Vein endothelial cell (primary cell): Measurements from ENCODE around the gene ATG9B. TPM values are rescaled to one million over a fixed set of nuclear protein-coding genes. Genes with fewer than 3 reads are reported as not detected.

Source experiments
- total RNA-seq: library from RNA; depleted of rRNA; stranded (reverse); fragments of >200 nt; gene quantifications from 2 replicates; pipeline ENCODE4 v1.2.3, GENCODE V29; 2012

The ATG9B gene, protein sequence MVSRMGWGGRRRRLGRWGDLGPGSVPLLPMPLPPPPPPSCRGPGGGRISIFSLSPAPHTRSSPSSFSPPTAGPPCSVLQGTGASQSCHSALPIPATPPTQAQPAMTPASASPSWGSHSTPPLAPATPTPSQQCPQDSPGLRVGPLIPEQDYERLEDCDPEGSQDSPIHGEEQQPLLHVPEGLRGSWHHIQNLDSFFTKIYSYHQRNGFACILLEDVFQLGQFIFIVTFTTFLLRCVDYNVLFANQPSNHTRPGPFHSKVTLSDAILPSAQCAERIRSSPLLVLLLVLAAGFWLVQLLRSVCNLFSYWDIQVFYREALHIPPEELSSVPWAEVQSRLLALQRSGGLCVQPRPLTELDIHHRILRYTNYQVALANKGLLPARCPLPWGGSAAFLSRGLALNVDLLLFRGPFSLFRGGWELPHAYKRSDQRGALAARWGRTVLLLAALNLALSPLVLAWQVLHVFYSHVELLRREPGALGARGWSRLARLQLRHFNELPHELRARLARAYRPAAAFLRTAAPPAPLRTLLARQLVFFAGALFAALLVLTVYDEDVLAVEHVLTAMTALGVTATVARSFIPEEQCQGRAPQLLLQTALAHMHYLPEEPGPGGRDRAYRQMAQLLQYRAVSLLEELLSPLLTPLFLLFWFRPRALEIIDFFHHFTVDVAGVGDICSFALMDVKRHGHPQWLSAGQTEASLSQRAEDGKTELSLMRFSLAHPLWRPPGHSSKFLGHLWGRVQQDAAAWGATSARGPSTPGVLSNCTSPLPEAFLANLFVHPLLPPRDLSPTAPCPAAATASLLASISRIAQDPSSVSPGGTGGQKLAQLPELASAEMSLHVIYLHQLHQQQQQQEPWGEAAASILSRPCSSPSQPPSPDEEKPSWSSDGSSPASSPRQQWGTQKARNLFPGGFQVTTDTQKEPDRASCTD
- total RNA-seq, result under 0.01 and 0.10 TPM in 2 replicates

DNA sequence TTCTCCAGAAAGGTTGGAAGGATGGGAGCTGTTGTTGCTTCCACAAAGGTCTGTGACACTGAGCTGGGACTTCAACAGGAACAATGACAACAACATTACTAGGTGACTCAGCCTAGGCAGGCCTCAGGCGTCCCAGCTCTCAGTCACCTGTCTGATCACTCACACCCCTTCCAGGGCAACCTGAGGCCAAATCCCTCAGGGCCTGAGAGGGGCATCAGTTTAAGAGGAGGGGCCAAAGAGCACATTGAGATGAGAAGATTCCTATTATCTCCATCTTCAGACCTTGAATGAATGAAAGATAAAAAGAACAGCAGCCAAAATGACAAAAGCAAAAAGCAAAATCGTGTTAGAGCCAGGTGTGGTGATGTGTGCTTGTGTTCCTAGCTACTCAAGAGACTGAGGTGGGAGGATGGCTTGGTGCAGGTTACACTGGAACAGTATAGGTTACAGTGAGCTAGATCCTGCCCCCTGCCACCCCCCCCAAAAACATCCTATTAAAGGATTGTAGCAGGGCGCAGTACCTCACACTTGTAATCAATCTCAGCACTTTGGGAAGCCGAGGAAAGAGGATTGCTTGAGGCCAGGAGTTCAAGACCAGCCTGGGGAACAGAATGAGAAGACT is at the start of gene ATG9B:
Gene ATG9B (minus strand): TSS at position 60 of the 622 bp plus-strand sequence. CDS start 71 bp downstream, outside the sequence.

DNA sequence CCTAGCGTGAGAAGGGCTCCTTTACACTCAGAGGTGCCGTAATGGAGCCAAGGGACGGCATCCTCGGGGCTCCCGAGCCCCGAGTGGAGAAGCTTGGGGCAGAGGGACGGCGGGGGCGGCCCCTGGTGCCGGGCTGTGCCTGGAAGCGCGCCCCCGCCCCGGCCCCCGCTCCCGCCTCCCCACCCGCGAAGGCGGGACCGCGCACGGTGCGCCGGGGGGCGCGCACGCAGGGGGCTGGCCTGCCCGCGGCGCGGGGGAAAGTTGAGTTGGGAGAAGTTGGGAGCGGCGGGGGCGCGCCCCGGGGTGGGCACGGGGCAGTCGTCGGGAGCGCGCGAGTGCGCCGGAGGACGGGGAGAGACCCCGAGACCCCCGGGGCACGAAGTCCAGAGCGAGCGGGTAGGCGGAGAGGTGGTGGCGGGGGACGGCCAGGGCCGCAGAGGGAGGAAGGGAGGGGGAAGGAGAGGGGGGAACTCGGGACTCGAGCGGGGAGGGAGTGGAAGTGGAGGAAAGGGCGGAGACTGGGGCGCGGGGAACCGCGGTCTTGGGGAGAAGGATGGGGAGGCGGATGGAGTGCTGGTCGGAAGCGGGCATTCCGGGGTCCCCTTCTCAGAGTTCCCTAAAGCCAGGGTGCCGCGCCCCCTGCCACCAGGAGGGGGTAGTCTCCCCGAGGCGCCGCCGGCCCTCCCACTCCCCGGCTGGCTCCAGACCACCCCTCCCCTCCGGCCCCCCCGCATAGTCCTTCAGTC is 35.2 kb upstream of the ATG9B start, which contains the start of gene SLC4A2:
Gene SLC4A2 (plus strand): TSS at position 223 of the 746 bp plus-strand sequence. CDS start 2,399 bp downstream, outside the sequence.

DNA sequence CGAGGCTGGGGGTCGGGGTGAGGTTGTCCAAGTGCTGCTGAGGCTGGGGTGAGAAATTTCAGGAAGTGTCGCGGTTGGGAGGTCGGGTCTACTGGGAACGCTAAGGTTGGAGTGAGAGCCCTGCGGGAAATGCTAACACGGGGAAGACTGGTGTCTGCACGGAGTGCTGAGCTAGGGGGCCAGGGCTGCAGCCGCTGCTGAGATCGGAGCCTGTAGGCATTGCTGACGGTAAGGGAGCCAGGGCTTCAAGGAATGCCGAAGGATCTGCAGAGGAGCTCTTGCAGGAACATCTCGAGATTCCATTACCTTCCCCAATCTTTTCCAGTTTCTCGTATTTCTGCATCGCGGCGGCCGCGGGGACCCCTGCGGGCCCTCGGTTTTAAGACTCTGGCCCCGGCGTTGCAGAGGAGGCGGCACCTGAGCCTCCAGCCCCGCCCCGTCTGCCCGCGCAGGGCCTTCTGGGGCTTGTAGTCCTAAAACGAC is 33.3 kb upstream of the ATG9B start, which contains the start of gene CDK5:
Gene CDK5 (minus strand): TSS at position 392 of the 483 bp plus-strand sequence. CDS start 49 bp downstream, at position 343.

DNA sequence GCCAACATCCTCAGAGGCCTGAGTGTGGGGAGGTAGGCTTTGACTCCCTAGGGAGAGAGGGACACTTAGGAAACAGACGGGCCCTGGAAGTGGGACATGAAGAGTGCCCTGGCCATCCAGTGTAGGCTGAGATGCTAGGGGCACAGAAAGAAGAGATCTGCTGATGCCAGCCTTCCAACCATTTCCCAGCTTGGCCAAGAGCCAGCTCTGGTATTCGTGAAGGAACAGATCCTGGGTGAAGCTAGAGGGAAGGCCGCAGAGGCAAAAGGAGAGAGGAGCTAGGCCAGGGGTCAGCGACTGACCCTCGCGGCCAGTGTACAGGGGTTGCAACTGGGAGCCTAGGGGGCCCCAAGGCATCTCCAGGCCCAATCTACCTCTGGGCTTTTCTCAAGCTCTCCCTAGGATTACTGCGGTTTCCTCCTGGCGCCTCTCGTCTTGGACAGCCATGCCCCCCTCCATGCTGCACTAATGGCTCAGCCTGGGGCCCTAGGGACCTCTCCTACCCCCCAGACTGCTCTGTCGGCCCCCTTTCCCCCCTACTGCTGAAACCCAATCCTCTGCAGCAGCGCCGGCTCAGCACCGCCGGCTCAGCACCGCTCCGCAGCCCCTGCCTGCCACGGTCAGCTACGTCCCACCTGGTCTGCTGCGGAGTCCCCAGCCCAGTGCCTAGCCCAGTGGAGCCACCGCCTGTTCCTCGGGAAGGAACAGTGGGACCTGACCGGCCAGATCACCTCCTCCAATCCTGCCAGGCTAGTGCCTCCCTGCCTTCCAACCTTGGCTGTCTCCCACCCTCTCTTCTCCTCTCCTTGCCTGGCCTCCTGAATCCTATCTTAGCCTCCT is 23.9 kb upstream of the ATG9B start, which contains the start of gene ASIC3:
Gene ASIC3 (plus strand): TSS at position 556 of the 840 bp plus-strand sequence. CDS start 355 bp downstream, outside the sequence.

DNA sequence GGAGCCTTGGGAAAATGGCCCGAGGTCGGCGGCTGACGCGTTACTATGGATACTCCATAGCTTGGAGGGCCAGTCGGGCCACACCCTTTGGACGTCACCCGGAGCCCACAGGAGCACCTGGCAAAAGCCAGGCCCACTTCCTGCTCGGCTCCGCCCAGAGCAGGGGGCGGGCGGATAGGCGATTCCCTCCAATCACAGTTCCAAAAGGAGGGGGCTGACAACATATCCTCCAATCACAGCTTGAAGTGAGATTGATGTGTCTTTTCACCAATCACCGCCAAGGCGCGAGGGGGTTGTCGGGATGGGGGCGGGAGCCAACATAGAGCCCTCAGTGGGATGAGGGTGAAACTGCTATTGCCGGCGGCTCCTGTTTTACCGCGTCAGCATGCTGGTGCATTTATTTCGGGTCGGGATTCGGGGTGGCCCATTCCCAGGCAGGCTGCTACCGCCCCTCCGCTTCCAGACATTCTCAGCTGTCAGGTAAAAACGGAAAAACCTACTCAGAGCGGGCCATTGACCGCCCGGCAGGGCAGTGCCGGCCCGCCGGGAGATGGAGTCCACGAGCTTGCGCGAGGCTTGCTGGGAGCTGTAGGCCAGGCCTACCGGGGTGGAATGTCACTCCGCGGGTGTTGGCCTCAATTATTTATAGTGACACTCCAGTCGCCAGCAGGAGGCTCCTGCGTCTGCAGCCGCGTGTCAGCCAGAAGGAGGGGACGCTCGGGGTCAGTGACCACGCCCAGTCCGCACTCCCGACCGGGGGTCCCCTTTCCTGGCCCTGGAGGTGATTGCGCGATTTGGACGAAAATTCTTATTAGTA is 4.0 kb upstream of the ATG9B start, which contains the start of gene ABCB8:
Gene ABCB8 (plus strand): TSS at position 320 of the 817 bp plus-strand sequence. CDS start 66 bp downstream, at position 386.

DNA sequence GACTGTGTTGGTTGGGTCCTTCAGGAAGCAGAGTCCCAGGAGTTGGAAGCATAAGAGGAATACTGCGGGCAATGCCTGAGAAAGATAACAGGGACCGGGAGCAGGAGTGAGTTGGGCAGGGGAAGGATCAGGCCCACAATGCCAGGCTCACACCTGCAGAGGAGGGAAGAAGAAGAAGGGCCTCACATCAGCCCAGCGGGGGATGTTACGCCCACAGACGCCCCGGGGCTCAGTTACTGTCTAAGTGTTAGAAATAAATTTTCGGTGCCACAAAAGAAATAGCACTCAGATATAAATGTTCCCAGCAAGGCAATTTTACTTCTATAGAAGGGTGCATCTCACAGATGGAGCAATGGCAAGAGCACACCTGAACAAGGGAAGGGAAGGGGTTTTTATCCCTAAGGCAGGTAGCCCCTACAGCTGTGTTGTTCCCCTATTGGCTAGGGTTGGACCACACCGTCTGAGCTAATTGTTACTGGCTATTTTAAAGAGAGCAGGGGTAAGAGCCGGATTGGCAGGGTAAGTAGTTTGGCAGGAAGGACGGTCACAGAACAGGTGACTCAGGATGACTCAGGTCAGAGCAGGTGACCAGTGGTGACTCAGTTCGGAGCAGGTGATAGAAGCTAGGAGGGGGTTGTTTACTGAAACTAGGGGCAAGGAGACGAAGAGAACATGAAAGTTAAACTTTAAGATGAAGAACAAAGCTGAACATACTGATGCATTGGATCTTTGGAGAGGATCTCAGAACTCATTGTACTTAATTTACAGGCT is 33.7 kb downstream of the ATG9B start, which contains the start of gene NOS3:
Gene NOS3 (plus strand): TSS at position 602 of the 771 bp plus-strand sequence. CDS start 2,787 bp downstream, outside the sequence.

DNA sequence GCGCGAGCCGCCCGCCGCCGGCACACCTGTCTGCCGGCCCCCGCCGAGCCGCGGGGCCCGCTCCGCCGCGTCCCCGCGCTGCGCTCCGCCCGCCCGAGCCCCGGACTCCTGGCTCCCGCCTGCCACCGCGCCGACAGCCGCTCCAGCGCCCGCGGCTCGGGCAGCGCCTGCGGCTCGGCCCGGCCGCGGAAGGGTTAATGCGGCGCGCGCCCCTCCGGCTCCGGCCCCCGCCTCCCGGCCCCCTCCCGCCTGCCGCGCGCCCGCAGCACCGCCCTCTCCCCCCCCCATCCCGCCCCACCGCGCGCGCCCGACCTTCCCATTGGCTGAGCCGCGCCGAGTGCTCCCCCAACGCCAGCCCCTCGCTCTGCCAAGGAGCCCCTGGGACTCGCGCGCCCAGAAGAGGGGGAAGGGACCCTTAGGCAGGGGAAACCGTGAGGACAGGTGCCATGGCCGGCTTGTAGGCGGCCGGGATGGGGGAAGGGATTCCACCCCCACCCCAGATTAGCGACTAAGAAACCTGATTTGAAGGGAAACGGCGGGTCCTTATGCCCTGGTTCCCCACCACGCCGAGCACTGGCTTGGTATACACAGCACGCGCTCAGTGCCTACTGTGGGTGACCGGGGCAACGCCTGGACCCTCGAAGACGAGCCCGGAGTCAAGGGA is 46.0 kb downstream of the ATG9B start, which contains the start of gene KCNH2:
Gene KCNH2 (minus strand): TSS at position 196 of the 664 bp plus-strand sequence. CDS start 408 bp downstream, outside the sequence.

Other genes starting within 250 kb of the ATG9B start
- gene TMEM176B, start 224.1 kb downstream of the ATG9B start, total RNA-seq, result not detected in 2 replicates
- not detected in 2 replicates for gene TMEM176A, start 223.7 kb downstream of the ATG9B start, total RNA-seq
- gene AOC1, start 172.0 kb downstream of the ATG9B start, total RNA-seq, result not detected in 2 replicates
- gene KCNH2, start 46.2 kb downstream of the ATG9B start, total RNA-seq, result under 0.01 TPM in 1 of 2 replicates, not detected in the other
- 67.6 and 106 TPM in 2 replicates for gene NOS3, start 33.5 kb downstream of the ATG9B start, total RNA-seq
- gene ABCB8, start 4.0 kb upstream of the ATG9B start, total RNA-seq, result 28.8 and 31.7 TPM in 2 replicates
- gene ASIC3, start 24.0 kb upstream of the ATG9B start, total RNA-seq, result 0.29 and 0.33 TPM in 2 replicates
- gene CDK5, start 33.4 kb upstream of the ATG9B start, total RNA-seq, result 15.2 and 15.4 TPM in 2 replicates
- 63.9 and 80.7 TPM in 2 replicates for gene SLC4A2, start 35.1 kb upstream of the ATG9B start, total RNA-seq
- 63.8 and 83.9 TPM in 2 replicates for gene FASTK, start 56.3 kb upstream of the ATG9B start, total RNA-seq
- 21.0 and 31.0 TPM in 2 replicates for gene TMUB1, start 59.0 kb upstream of the ATG9B start, total RNA-seq
- gene AGAP3, start 62.0 kb upstream of the ATG9B start, total RNA-seq, result 84.4 and 104 TPM in 2 replicates
- gene GBX1, start 143.2 kb upstream of the ATG9B start, total RNA-seq, result under 0.01 TPM in 1 of 2 replicates, not detected in the other
- not detected in 2 replicates for gene ASB10, start 162.8 kb upstream of the ATG9B start, total RNA-seq
- not detected in 2 replicates for gene H2BK1, start 186.0 kb upstream of the ATG9B start, total RNA-seq
- 76.1 and 90.5 TPM in 2 replicates for gene ABCF2, start 202.7 kb upstream of the ATG9B start, total RNA-seq
- 82.7 and 91.5 TPM in 2 replicates for gene CHPF2, start 208.0 kb upstream of the ATG9B start, total RNA-seq
- 2.7 and 5.2 TPM in 2 replicates for gene SMARCD3, start 224.2 kb upstream of the ATG9B start, total RNA-seq